GM19328 (cell line): ENCODE measurements around the gene MARCHF10.

ENCODE experiments used
- ATAC-seq: cut with Tn5 transposase; IDR thresholded peaks from one replicate; pipeline ENCODE4 v1.9.1; 2021; ENCODE audit warnings: mild to moderate bottlenecking, moderate library complexity; ENCODE audit not compliant: unreplicated experiment

The MARCHF10 gene

DNA sequence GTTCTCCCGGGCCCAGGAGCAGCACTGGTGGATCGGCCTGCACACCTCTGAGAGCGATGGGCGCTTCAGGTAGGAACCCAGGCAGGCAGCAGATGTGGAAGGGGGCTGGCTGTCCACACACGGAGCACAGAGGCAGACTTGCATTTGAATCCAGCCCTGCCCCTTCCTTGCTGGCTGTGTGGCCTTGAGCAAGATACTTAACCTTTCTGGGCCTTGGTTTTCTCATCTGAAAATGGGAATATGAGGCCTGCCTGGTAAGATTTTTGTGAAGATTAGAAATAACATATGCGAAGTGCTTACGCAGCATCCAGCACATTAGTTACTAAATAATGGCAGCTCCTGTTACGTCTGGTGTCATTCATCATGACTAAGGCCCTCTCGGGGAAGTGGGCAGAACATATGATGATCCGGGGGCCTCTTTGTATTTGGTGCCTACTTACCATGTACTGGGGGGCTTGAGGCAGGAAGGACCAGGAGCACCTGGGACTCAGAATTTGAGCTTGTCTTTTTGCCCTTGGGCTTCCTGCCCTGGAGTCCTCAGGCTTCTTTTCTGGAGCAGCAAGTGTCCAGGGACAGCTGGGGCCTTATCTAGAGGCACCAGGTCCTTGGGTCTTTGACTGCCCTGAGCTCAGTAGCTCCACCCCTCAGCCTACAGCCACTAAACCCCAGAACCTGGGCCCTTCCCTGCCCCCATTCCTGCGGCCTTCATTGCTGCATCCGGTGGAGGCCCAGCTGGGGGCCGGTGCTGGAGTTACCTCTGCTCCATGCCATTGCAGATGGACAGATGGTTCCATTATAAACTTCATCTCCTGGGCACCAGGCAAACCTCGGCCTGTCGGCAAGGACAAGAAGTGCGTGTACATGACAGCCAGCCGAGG, 126.8 kb downstream of the MARCHF10 start:
- ATAC-seq: no peak

DNA sequence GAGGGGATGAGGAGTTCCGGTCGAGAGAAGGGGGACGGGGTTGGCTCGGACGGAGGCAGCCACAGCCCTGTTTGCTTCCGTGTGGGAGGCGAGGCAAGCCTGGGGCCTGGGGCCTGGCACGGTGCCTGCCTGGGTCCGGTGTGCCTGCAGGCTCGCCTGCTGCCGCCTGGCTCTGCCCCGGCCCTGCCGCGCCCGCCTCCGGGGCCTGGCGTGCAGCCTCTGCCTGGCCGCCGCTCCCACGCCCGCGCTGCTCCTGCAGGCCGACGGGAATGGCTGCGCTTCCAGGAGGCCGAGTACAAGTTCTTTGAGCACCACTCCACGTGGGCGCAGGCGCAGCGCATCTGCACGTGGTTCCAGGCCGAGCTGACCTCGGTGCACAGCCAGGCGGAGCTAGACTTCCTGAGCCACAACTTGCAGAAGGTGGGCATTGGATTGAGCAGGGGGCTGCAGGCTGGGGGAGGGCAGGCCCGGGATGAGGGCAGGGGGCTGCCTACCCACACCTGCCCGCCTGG, 127.5 kb downstream of the MARCHF10 start:
- no peak for ATAC-seq

DNA sequence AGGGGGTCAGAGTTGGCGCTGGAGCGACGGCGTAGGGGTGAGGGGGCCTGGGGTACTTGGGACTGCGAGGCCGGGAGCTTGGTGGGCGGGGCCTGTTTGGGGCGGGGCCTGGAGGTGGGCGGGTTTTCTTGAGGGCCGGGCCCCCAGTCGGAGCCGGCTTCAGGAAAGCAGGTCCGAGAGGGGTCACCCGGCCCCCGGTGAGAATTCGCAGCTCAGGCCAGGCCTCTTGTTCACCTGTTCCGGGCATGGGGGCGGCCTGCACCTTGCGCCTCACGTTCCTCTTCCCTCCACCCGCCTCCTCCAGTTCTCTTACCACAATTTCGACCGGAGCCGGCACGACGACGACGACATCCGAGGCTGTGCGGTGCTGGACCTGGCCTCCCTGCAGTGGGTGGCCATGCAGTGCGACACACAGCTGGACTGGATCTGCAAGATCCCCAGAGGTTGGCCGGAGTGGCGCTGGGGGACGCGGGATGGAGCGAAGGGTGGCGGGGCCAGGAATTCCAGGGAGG, 128.2 kb downstream of the MARCHF10 start:
- no peak for ATAC-seq

DNA sequence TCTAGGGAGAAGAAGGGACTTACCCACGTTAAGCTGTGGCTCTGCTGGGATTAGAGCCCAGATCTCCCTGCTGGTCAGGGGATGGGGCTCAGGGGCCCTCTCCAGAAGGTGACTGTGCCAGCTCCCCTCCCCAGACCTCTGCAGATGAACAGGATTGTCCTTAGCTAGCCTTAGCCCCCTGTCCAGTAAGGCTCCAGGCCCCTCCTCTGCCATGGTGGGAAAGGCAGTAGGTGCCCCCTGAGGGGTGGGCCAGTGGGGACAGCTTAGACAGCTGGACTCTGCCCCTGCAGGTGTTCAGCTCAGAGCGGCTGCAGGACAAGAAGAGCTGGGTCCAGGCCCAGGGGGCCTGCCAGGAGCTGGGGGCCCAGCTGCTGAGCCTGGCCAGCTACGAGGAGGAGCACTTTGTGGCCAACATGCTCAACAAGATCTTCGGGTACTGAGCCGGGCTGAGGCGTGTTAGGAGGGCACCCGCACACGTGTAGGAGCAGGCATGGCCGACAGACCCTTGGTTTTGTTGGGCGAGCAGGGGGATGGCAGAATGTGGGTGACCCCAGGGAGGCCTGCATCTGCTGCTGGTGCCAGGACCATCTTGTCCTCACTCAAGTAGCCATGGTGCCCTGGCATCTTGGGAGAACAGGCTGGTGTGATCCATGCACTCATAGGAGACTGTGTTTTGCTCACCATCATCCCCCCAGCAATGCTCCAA, 129.7 kb downstream of the MARCHF10 start:
- ATAC-seq: no peak

DNA sequence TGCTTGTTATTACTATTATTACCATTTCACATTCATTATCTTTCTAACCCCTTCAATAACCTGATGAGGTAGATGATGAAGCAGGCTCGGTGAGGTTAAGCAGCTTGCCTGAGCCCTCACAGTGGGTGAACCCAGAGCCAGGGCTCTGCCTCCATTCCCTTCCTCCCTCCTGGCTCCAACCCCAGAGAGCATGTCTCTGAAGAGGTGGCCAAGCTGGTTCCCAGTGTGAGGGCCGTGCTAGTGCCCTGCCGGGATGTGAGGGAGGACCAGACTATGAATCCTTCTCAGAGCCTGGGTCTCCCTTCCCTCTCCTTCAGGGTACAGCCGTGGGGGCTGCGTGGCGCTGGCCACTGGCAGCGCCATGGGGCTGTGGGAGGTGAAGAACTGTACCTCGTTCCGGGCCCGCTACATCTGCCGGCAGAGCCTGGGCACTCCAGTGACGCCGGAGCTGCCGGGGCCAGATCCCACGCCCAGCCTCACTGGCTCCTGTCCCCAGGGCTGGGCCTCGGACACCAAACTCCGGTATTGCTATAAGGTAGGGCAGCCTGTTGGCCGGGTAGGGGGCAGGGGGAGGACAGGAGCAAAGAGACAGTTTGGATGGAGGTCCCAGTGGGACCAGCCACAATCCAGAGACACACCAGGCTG, 131.0 kb downstream of the MARCHF10 start:
- ATAC-seq: no peak

DNA sequence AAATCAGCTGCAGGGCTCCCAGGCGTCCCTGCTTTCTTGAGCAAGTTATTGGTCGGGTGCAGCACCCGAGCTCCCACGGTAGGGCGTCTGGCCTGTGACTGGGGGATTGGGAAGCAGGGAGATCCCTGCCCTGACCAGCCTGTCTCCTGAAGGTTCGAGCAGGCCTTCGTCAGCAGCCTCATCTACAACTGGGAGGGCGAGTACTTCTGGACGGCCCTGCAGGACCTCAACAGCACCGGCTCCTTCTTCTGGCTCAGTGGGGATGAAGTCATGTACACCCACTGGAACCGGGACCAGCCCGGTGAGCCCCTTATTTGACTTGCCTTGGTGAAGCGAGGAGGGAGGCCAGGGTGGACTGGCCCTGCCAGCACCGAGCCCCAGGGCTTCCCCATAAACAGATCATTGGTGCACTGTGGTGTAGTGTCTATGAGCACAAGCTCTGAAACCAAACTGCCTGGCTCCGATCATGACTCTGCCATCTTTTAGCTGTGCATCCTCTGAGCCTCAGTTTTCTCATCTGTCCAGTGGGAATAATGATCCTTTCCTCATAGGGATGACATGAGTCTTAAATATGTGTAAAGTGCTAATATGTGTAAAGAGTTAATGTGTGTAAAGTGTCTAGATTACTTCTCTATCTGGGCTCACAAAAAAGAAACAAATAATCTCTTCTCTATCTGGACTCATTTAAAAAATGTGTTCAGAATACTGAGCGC, 131.7 kb downstream of the MARCHF10 start:
- ATAC-seq: no peak

DNA sequence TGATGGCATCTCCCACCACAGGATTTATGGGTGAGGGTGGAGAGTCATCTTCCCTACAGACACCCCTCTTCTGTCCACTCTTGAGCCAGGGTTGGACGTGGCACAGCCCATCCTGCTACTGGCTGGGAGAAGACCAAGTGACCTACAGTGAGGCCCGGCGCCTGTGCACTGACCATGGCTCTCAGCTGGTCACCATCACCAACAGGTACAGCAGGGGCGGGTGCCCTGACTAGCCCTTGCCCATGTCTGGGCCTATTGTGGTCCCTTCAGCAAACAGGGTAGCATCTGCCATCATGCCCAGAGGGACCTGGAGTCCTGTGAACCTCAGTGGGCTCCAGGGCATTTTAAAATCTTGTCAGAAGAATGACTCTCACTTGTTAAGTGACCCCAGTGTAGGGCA, 132.4 kb downstream of the MARCHF10 start:
- ATAC-seq: no peak

DNA sequence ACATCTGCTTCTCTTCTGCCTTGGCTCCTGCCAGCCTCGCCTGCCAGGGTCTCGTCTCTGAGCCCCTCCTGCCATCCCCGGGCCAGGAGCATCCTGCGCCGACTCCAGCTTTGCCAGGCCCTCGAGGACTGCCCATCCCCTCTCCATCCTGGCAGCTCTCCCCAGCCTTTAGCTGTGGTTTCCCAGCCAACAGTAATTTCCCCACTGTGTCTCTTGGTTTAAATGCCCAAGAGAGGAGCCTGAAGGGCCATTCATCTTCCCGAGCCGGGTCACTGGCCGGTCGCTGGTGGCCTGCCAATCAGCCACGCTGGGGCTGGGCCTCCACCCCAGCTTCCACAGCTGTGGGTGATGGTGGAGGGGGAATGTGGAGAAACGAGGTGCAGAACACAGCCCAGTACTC, 132.9 kb downstream of the MARCHF10 start:
- no peak for ATAC-seq

DNA sequence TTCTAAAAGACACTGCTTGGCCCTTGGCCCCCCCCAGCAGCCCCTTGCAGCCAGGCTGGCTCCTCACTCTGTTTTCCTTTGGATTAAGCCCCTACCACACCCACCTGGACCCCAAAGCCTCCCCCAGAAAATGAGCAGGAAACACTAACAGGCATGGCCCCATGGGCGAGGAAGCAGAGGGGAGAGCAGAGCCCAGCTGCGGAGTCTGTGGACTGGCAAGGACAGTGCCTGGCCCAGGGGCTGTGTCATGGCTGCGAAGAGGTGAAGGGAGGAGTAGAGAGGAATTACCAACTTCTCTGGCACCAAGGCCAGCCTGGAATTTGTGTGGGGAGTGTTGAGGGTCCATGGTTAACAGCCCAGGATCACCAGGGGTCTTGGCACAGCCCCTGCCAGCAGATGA, 133.3 kb downstream of the MARCHF10 start:
- no peak for ATAC-seq

DNA sequence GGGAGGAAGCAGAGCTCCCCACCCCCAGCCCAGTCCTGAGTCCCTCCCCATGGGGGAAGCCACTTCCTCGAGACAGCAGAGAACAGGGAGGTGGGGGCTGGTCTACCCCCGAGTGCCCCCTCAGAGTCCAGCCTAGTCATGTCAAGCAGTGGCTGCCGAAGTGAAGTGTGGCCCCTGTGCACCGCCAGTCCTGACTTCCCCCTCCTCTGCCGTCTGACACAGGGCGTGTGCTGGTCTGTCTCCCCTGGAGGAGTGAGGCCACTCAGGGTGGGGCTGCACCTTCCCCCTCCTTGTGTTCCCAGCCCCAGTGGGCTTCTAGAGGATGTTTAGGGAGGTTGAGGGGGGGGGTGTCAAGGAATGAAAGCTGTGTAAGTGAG, 133.8 kb downstream of the MARCHF10 start:
- no peak for ATAC-seq

DNA sequence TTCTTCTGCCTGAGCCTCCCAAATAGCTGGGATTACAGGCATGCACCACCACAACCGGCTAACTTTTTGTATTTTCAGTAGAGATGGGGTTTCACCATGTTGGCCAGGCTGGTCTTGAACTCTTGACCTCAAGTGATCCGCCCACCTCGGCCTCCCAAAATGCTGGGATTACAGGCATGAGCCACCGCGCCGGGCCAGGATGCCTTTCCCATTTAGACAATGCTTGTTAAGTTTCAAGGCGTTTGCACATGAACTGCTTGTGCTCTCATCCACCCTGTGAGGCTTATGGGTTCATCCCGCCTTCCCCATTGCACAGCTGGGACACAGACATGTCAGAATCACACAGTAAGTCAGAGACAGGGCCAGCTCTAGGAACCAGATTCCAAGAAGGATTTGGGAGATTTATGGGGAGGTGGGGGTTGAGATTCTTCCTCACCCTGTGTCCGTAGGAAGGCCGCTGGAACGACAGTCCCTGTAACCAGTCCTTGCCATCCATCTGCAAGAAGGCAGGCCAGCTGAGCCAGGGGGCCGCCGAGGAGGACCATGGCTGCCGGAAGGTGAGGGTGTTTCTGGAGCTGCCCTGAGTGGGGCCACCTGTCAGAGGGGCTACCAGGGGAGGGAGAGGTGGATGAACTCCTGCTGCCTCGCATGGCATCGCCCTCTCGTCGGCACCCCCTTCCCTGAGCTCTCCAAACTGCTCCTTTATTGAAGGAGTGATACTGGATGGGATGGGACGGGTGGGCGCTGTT, 134.3 kb downstream of the MARCHF10 start:
- no peak for ATAC-seq

DNA sequence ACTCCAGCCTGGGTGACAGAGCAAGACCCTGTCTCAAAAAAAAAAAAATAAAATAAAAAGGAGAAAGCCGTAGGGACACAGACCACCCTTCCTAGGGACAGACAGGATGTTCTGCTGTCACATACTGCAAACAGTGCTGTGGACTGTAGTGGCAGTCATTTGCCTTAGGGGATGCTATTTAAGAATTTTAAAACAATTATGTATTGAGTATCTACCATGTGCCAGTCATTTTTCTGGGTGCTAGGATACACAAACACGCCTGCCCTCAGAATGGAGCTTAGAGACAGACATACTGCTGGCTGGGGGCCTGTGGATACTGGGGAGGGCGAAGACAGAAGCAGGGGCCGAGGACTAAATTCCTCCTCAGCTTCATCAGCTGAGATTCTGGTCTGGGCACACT, 135.2 kb downstream of the MARCHF10 start:
- ATAC-seq: no peak

DNA sequence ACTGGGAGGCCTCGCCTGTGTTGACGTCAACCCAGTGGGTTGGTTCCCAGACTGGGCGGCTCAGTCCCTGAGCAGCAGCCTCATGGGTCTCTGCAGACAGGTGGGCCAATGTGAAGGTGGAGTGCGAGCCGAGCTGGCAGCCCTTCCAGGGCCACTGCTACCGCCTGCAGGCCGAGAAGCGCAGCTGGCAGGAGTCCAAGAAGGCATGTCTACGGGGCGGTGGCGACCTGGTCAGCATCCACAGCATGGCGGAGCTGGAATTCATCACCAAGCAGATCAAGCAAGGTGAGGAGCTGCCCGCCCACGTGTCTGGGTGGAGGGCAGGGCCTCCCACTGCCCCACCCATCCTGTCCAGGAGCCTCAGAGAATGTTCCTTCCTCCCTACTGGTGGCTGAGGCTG, 136.6 kb downstream of the MARCHF10 start:
- no peak for ATAC-seq

DNA sequence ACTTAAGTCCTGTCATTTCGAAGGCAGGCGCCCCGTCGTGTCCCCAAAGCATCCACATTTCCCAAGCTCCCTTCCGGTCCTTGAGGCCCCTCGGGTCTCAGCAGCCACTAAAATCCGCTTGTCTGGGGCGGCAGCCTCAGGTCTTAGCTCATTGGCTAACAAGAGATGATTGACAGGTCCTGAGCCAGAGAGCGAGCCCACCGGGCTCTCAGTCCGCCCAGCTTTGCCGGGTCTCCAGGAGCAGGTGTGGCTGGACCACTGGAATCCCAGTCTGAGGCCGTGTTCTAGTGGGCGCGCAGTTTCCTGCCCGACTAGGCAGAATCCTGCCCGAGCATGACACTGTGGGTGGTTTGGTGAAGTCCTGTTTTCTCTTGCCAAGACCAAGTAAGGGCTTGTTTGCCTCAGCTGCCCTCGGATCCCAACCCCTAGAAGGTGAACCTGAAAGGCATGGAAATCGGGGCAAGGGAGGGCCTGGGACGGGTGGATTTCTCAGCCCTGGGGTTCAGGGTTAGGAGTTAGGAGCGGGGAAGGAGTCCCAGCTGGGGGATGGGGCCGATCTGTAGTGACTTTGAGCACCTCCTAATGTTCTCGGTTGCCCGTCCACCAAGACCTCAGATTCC, 137.8 kb downstream of the MARCHF10 start:
- ATAC-seq: no peak

DNA sequence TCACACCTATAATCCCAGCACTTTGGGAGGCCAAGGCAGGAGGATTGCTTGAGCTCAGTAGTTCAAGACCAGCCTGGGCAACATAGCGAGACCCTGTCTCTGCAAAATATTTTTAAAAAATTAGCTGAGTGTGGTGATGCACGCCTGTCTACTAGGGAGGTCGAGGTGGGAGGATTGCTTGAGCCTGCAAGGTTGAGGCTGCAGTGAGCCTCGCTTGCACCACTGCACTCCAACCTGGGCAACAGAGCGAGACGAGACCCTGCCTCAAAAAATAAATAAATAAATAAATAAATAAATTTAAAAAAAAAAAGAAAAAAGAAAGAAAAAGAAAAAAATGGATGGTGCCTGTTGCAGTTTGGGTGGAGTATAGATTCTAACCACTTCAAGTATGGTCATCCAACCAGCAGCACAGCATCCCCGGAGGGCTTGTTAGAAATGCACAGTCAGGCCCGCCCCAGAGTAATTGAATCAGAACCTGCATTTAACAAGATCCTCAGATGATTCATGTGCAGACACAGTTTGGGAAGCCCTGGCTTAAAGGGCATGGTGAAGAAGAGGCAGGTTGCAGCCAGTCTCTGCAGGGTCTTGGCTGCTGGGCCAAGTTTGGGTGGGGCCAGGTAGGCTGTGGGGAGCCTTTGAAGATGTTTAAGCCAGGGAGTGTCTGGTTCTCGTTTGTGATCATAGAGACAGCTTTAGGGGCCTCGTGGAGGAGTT, 139.9 kb downstream of the MARCHF10 start:
- no peak for ATAC-seq

DNA sequence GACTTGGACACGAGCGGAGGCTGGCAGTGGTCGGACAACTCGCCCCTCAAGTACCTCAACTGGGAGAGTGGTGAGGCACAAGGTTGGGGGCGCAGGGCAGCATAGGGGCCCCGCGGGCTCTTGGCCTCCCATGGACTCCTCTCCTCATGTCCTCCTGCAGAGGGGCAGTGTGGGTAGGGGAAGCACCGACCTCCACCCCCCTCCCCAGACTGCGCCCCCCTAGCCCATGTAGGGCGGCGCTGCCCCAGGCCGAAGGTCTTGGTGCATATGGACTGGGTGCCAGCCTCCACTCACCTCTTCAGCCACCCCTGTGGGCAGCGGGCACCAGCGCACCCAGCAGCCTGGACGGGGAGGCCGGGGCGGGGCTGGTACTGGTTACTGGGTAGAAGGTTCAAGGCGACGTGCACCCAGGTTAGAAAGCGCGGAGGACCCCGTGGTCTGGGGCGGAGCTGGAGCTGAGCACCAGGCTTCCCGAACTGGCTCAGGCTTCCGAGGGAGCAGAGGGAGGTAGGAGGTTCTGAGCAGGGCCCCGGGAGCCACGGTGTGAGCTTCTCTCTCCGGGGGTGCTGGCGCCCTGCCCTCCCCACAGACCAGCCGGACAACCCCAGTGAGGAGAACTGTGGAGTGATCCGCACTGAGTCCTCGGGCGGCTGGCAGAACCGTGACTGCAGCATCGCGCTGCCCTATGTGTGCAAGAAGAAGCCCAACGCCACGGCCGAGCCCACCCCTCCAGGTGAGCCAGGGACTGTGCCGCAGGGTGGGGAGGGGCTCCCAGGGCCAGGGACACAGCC, 141.1 kb downstream of the MARCHF10 start:
- no peak for ATAC-seq

DNA sequence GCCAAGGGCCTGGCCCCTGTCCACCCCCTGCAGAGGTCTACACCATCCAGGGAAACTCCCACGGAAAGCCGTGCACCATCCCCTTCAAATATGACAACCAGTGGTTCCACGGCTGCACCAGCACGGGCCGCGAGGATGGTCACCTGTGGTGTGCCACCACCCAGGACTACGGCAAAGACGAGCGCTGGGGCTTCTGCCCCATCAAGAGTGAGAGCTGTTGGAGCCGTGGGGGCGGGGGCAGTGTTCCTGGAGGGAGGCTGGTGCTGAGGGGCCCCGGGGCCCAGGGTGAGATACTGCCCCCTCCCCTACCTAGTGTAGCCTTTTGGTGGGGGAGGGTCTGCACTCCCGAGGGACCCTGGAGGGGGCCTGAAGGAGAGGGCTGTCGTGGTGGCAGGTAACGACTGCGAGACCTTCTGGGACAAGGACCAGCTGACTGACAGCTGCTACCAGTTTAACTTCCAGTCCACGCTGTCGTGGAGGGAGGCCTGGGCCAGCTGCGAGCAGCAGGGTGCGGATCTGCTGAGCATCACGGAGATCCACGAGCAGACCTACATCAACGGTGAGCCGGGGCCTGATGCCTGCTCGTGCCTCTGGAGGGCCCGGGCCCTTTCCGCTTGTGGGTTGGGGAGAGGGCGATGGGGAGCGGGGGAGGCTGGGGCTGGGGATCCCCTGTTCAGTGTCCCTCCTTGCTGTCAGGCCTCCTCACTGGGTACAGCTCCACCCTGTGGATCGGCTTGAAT, 141.9 kb downstream of the MARCHF10 start:
- no peak for ATAC-seq

DNA sequence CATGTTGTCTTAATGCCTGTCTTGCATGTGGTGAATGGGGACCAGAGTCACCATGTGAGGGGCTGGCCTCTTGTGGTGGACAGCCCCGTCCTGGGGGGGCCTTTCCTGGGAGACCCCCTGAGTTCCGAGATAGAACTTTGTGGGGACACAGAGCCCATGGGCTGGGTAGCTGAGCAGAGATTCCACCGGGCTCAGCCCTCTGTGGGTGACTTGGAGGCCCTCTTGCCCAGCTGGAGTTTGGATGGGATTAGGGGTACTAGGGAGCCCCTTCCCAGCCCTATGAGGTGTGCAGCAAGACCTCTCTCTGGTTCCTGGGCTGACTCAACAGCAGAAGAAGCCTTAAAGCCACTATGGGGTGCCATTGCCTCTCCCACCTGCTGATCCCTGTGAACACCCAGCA, 142.5 kb downstream of the MARCHF10 start:
- ATAC-seq: no peak
